ENCODE data around the gene R3HCC1L.
"Not testable (repeated sequence)": the region's sequence is repeated elsewhere in the genome, so short reads cannot be mapped to it uniquely, and the experiment has no call there.

Gene R3HCC1L

GRCh38 chr10:98172495-98172894, 38.0 kb downstream of the R3HCC1L start:
- no peak for DNase-seq (ENCODE audit: low read depth)

- no peak for DNase-seq (ENCODE audit: low read depth)
These were observed 38.8 kb downstream of the R3HCC1L start for GRCh38 chr10:98173260-98173659.

- not testable (repeated sequence) for DNase-seq (ENCODE audit: low read depth)
These were observed 48.0 kb downstream of the R3HCC1L start for GRCh38 chr10:98182351-98182915.

- DNase-seq (ENCODE audit: low read depth) = no peak
These were observed 52.2 kb downstream of the R3HCC1L start for GRCh38 chr10:98186681-98187080.

GRCh38 chr10:98190773-98191172, 56.3 kb downstream of the R3HCC1L start:
- DNase-seq (ENCODE audit: low read depth) = not testable (repeated sequence)

- DNase-seq (ENCODE audit: low read depth) = no peak
These were observed 58.6 kb downstream of the R3HCC1L start for GRCh38 chr10:98193037-98193436.

- no peak for DNase-seq (ENCODE audit: low read depth)
These were observed 60.2 kb downstream of the R3HCC1L start for GRCh38 chr10:98194633-98195032.

- no peak for DNase-seq (ENCODE audit: low read depth)
These were observed 60.7 kb downstream of the R3HCC1L start for GRCh38 chr10:98195120-98195519.

GRCh38 chr10:98196985-98197384, 62.5 kb downstream of the R3HCC1L start:
- no peak for DNase-seq (ENCODE audit: low read depth)

GRCh38 chr10:98201760-98202159, 67.3 kb downstream of the R3HCC1L start:
- no peak for DNase-seq (ENCODE audit: low read depth)

- no peak for DNase-seq (ENCODE audit: low read depth)
These were observed 67.9 kb downstream of the R3HCC1L start for GRCh38 chr10:98202378-98202777.

- DNase-seq (ENCODE audit: low read depth) = no peak
These were observed 70.9 kb downstream of the R3HCC1L start for GRCh38 chr10:98205351-98205750.

- no peak for DNase-seq (ENCODE audit: low read depth)
These were observed 74.5 kb downstream of the R3HCC1L start for GRCh38 chr10:98208925-98209324.

GRCh38 chr10:98209441-98209840, 75.0 kb downstream of the R3HCC1L start:
- no peak for DNase-seq (ENCODE audit: low read depth)

GRCh38 chr10:98212196-98212595, 77.7 kb downstream of the R3HCC1L start:
- DNase-seq (ENCODE audit: low read depth) = no peak

GRCh38 chr10:98213740-98214139, 79.3 kb downstream of the R3HCC1L start:
- no peak for DNase-seq (ENCODE audit: low read depth)

GRCh38 chr10:98215373-98215772, 80.9 kb downstream of the R3HCC1L start:
- DNase-seq (ENCODE audit: low read depth) = no peak

GRCh38 chr10:98217801-98218200, 83.3 kb downstream of the R3HCC1L start:
- no peak for DNase-seq (ENCODE audit: low read depth)

GRCh38 chr10:98223874-98224273, 89.4 kb downstream of the R3HCC1L start:
- DNase-seq (ENCODE audit: low read depth) = no peak

- no peak for DNase-seq (ENCODE audit: low read depth)
These were observed 90.1 kb downstream of the R3HCC1L start for GRCh38 chr10:98224509-98224908.

- DNase-seq (ENCODE audit: low read depth) = no peak
These were observed 90.5 kb downstream of the R3HCC1L start for GRCh38 chr10:98224996-98225395.

- DNase-seq (ENCODE audit: low read depth) = no peak
These were observed 92.2 kb downstream of the R3HCC1L start for GRCh38 chr10:98226508-98227144.

- DNase-seq (ENCODE audit: low read depth) = not testable (repeated sequence)
These were observed 93.3 kb downstream of the R3HCC1L start for GRCh38 chr10:98227713-98228112.

GRCh38 chr10:98228266-98228665, 93.8 kb downstream of the R3HCC1L start:
- DNase-seq (ENCODE audit: low read depth) = not testable (repeated sequence)
